Stimulated activated CD4-positive, alpha-beta T cell treated with anti-CD3 and anti-CD28 coated beads, Interleukin-4, amount 100 ng/mL, for 1 hour (primary cell): Measurements from ENCODE around the gene PRKG1.
"Not testable (repeated sequence)": the region's sequence is repeated elsewhere in the genome, so short reads cannot be mapped to it uniquely, and the experiment has no call there.

Experiments
- DNase-seq: peaks from one replicate; pipeline ENCODE4 v3.0.0-alpha.2; 2020

PRKG1 gene

DNA sequence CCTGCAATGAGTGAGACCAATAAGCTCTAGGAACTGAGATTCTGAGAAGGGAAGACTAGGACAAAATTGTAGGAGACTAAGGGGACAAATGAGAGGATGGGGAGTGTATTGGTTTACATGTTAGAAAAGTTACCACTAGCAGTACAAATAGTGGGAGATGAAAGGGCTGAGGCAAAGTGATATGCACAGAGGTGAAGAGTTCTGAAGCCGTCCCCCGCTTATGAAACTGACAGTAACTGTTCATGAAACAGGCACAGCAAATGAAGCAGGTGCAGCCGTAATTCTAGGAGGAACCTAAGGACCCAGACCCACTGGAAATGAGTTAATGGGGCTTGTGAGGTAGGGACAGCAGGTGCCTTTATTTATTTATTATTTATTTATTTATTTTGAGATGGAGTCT lies 211.3 kb downstream of the PRKG1 start:
- no peak for DNase-seq

DNA sequence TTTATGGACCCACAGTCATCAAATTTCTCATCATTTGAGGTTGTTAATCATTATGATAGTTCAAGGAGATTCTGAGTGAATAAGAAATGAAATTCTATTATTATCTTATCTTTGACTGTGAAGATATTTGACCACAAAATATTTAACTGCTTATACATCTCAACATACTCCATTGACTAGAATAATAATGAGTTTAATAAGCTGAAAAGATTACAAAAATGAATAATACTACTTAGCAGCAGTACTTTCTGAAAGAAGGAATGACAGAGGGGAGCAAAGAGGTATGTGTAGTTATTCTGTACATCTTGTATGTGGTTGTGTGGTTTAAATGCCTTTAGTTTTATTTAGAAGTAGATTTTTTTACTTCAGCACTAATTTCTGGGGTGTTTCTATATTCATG lies 214.2 kb downstream of the PRKG1 start:
- no peak for DNase-seq

DNA sequence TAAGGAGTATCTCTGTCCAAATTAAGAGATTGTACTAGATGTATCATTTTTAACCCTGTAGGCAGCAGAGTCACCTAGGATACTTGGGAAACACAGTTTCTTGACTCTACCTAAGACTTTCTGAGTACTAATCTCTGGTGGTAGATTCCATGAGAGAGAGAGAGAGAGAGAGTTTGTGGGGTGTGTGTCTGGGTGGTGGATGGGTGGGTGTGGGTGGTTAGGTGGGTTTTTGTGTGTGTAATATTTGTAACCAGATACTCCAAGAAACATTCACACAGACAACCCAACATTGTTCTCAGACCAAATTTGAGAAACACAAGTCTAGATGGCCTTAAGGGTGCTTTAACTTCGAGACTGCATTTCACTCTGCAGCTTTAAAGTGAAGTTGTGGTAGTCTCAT lies 215.2 kb downstream of the PRKG1 start:
- no peak for DNase-seq

DNA sequence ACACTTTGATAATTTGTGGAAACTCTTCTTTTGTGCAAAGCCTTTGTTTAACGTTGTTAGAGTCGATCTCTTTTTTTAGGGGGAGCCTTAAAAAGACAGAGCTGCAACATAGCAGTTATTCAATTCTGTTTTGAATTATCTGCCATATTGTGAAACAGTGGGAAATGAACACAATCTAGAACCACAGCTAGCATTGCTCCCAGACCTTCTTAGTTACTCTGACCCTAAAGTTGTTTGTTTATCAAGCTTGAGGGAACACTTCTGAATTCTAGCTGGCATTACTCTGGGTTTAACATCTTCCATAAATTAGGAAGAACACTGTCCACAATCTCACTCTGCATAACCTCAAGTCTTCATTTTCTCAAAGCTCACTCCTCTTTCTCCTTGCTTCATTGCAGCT lies 217.7 kb downstream of the PRKG1 start:
- DNase-seq, result no peak

DNA sequence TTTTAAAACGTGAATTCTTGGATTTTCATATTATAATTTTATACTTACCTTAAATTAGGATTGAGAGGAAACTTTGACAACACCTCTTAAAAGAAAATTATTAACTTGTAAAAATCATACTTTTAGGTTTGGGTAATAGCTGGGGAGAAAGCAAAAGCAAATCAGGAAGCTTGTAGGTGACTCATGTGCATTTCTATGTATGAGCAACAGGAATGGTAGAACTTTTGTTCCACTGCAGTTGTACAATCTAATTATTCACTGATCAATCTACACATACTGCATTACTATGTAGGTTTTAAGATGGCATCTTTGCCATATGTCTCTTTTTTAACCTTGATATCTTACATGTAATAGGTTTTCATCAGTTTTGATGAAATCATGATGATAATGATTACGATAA lies 223.2 kb downstream of the PRKG1 start:
- DNase-seq, result no peak

DNA sequence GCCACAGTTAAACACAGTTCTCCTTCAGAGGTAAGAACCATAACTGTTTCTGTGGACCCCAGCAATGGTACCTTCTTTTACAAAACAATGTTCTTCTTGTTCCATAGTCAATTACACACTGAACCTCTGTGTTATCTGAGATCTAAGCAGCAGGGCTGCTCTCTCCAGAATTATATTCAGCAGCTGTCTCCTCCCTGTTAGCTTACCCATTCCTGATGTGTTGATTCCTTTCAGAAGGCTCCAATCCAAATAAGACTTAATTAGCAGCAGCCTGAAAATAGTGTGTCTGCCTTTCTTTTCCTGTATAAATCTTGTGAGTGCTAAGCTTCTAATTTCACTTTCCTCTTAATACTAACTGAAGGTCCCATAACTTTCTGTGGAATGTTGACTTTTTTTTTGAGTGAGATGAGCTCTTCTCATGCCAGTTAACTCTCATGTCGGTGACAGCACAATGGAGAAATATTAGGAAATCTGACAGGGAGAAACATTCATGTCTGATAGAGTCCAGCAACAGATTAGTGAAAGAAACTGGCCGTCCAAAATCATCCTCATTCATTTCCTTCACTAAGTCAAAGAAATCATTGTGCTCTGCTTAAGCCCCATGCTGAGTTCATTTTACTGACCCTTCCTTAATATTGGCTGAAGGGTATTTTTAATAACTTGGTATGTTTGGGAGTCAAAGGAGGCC lies 226.5 kb downstream of the PRKG1 start:
- DNase-seq, result no peak

DNA sequence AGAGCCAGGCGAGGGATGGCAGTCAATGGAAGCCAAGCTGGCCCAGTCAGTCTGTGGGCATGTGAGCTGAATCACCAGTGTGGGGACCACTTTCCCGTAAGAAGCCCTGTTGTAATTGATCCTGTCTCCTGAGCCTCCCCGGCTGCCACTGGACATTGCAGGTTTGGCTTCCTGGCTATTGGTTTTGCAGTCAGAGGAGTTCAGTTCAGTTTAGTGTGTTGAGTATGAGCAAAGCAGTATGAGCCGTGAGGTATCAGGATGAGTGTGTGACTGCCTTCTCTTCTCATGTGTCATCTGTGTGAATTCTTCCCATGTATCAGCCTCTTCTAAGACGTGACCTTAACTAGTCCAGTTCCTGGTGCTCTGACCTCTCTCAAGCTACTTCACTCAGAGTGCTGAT lies 227.4 kb downstream of the PRKG1 start:
- no peak for DNase-seq

DNA sequence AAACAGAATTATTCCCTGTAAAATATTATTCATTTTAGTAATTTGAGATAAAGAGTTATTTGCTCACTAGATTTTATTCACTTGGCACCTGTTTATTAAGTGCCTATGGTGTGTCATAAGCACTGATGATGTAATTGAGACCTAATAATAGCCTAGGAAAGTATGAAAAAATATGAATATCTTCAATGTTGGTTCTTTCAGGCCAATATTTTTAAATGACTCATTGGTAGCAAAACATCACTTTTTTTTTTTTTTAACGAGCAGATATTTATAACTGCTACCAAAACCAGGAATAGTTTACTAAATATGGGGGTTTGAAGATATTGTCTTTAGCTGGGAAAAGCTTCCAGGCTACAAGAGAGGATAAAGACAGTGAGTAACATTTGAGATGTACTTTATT lies 228.0 kb downstream of the PRKG1 start:
- no peak for DNase-seq

DNA sequence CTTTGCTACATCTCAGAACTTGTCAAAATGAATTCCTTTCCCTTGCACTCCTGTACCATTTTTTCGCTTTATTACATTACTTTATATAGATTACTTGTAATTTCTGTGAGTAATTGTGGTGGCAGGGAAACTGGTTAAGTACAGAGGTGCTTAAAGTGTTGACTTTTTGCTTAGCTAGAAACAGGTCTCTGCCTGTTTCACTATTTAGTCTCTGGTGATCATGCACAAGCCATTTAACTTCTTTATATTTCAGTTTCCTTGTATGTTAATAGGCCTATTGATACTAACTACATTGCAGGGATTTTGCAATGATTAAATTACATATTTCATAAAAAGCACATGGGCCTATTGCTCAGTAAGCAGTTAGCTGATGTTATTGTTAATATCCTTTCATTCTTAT lies 233.8 kb downstream of the PRKG1 start:
- no peak for DNase-seq

DNA sequence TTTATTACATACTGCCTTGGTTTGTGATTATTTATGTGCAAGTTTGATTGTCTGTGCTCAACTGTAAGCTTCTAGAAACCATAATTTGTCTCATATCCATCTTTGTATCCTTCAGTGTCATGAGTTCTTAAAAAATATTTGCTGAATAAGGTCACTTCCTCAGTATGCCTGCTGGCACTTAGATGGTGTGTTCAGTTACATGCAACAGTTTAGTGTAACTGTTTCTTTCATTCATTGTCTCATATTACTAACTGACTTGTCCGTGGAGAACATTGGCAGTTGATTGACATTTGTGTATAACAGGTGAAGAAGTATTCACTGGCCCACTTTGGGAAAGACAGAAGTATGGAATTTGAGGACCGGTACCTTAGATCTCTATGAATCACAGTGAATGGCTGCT lies 236.9 kb downstream of the PRKG1 start:
- DNase-seq, result no peak

DNA sequence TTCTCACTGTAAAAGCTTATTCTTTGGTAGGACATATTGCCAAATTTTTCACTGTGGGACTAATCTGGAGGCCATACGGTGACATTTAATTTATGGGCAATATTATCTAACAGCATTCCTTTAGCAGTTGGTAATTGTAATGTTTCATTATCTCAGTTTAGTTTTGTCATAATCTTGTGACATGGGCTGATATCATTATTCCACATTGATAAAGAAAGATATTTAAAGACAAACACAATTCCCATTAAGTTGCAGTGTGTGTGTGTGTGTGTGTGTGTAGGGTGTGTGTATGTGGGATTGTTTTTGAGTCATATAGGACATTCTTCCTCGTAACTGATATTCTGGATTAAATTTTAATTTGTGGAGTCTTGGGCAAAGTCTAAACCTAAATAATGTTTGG lies 238.5 kb downstream of the PRKG1 start:
- no peak for DNase-seq

DNA sequence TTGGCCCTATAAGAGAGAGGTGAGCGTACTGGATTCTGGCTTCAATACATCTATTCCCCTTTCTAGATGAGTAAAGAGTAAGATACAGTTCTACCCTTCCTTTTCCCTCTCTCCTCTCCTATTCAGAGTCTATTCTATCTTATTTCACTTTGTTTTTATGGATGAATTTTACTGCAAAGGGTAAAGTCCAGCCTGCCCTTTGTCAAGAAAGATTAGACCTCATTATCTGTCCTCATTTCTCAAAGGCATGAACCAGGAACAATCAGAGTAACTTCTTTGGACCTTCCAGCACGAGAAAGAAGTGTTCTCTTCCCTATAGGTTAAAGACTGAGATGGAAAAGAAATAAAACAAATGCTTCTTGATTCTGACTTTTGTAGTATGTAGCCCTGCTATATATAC lies 239.0 kb downstream of the PRKG1 start:
- no peak for DNase-seq

DNA sequence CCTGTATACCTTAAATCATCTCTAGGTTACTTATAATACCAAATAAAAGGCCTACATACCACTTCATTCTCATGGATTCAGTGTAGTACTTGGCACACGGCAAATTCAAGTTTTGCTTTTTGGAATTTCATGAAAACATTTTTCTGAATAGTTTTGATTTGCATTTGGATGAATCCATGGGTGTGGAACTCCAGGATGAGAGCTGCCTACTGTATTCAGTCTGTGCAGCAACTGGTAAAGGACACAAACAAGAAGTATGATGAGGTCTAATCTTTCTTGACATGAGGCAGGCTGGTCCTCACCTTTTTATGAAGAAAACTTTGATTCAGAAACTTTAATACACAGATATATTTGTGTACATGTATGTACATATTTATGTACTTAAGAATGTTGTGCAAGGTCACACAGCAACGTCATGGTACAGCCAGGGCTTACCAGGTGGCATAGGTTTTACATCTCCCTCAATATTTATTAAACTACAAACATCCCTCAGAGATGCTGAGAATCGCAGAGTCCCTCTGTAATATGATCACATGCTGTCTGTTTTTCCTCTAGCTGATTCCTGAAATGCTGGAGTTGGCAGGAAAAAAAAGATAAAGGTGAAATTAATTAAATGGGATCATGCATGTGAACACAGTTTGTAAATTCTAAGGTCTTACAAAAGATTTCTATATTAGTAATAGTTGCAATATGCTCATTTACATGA lies 239.6 kb downstream of the PRKG1 start:
- no peak for DNase-seq

DNA sequence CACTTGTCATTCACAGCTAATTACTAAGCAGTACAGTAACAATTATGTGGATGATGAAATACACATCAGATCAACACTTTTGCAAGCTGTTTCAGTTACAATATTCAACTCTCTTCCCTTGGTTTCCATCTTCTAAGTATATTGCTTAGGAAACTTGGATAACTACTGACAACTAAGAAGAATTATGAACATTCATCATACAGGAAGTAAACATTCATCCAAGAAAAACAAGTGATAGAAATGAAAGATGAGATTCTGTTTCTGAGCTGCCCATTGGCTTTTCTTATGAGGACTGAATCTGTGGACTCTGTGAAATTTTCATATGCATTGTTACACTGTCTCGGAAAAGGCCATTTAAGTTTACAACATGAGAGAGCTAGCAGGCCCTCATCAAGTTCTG lies 240.2 kb downstream of the PRKG1 start:
- no peak for DNase-seq

DNA sequence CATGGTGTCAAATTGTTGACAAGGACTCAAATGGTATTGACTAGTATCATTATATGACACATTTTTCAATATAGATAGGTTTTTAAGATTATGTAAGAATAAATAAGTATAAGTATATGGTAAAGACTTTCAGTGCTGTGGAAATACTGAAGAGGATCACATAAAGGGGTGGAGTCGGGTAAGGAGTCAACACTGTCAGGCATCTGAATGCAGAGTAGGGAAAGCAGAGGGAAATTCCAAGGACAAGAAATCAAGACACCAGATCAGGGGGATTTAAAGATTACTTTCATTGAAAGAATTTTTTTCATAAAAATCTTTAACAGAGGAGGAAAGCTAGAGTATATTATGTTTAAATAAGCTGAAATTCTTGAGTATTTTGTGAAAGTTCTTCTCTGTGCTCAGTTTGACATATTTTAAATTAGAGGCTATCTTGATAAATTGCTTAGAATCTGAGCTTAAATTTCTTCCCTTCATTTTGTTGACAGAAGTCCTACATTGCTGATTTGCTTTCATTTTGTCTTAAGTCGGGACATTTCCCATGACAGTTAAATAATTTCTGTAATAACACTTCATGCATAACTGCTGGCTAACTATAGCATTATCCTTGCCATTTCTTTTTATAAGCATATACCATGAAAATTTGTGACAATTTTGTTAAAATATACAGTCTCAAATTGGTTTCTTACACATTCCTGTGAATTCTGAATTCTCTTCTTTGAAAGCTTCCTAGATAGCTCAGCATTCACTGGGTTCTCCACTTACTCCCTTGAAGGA lies 244.3 kb downstream of the PRKG1 start:
- no peak for DNase-seq

DNA sequence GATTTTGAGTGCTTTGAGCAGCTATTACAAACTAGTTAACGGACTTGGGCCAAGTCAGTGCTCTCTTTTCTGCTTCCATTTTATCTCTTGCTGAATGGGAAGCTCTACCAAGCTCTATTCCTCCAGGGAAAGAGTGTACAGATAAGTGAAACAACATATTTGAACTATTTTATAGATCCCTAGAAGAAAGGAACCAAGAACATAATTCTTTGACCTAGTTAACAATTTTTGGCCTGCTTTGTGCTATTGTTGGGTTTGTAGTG lies 244.8 kb downstream of the PRKG1 start:
- DNase-seq, result no peak

DNA sequence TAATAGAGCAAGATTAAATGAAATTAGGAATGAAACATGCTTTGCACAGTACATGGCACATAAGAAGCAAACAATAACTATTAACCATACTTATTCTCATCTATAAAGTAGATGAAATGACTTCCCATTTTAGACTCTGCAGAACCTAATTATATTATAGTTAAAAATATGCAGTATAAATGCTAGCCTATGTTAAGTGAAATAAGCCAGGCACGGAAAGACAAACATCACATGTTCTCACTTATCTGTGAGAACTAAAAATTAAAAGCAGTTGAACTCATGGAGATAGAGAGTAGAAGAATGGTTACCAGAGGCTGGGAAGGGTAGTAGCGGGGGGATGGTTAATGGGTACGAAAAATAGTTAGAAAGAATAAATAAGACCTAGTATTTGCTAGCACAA lies 247.0 kb downstream of the PRKG1 start:
- DNase-seq, result no peak

DNA sequence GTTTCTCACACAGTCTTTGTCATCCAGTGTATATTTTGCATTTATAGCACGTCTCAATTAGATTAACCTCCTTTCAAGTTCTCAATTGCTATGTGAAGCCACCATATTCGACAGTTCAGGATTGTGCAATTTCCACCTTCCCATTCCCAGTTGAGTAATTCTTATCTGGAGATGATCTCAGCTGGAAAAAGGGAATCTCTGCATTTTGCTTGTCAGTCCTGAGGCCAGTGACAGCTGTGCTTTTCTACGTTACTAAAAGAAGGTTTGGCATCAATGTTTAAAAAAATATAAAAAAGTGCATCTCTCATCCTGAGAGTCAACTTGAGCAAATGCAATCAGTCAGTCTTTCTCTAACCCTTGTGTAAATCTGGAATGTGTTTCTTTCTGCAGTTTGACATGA lies 247.7 kb downstream of the PRKG1 start:
- no peak for DNase-seq

DNA sequence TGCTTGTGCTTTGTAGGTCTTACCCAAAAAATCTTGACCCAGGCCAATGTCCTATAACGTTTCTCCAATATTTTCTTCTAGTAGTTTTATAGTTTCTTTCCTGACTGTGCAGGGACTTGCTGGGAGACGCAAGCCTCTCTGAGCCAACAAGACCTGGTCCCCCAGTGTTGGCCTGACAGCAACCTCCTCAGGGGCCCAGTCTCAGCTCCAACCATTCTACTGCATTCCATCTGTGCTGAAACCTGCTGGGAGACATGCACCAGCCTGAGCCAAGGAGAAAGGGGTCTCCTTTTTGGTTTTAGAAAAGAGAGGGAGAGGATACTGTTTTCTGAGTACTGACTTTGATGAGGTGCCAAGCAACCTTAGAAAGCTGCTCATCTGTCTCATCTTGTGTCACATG lies 251.4 kb downstream of the PRKG1 start:
- DNase-seq, result no peak

DNA sequence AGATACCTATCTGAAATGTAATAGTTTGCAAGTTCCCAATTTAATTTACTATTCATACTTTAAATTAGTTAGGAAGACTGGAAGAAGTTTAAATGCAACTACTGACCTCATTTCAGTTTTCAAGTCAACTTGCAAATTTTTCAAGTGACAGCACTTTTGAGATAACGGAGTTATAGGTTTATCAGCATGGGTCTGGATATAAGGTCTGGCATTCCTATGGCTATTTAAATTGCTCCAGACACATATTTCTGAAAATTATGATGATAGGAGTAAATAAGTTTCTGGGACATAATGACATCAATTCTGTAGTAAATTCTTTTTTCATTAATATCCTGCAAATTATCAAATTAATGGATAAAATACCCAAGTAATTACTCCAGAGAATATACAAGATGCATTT lies 251.9 kb downstream of the PRKG1 start:
- no peak for DNase-seq

DNA sequence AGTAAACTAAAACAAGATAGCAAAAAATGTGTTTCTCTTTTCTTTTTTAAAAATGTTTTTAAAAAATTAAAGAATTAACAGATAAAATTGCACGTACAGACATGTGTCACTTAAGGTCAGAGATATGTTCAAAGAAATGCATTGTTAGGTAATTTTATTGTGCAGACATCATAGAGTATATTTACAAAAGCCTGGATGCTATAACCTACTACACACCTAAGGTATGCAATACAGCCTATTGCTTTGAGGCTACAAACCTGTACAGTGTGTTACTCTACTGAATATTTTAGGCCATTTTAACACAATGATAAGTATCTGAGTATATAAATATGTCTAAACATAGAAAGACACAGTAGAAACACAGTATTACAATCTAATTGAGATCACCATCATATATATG lies 253.1 kb downstream of the PRKG1 start:
- no peak for DNase-seq

DNA sequence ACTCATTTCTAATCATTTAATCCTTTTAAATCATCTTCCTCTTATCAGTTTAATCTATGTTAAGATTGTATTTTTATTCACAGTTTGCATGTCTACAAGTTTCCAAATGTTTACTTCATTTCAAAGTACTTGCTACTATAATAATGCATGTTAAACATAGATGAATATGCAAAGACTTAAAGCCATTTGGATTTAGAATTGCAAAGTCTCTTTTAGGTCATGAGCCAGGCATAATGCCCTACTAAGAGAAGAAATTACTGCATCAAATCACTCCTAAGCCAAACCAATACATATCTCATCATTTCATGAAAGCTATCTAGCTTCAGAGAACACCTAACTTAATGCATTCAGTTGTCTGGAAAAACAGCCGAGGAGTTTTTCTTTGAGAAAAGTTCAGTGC lies 266.1 kb downstream of the PRKG1 start:
- DNase-seq, result no peak

DNA sequence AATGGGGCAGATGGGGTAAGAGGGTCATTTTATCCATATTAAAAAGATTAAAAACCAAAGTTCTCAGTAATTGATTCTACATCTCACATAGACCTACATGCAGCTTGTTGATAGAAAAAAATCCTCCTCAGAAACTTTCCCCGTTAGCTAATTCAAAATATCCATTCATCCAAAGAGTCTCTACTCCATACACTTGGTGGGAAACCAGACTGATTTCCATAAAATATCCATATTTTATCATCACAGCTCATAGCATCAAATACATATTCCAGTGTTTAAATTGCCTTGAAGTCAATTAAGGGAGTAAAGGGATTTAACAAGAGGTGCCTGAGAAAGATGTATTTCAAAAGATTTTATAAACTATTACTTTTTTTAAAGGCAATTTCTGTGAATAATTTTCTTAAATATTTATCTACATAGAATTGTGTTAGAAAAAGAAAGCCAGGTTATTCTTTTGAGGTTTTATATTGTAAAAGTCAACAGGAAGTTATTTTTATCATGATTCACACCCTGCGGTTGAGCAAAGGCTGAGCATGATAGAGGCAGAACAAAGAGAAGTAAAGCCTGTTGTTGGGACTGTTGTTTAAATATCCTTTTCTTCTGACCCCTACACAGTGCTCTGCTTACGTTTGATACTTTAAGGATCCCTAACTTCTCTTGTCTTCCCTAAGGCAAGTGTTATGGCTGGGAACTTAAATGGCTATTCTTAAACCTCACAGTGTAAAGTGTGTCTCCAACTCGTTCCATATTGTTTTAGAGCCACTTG lies 266.7 kb downstream of the PRKG1 start:
- no peak for DNase-seq

DNA sequence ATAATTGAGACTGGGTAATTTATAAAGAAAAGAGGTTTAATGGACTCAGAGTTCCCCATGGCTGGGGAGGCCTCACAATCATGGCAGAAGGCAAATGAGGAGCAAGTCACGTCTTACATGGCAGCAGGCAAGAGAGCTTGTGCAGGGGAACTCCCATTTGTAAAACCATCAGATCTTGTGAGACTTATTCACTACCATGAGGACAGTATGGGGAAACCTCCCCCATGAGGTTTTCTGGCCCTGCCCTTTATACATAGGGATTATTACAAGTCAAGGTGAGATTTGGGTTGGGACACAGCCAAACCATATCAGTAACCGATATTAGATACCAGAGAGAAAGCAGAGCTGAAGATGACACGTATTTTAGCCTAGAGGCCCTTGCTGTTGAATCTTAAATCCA lies 267.5 kb downstream of the PRKG1 start:
- not testable (repeated sequence) for DNase-seq
